Endodermal cell (in vitro differentiated cells): Measurements from ENCODE around the gene NEMP1. TPM values are rescaled to one million over a fixed set of nuclear protein-coding genes. Genes with fewer than 3 reads are reported as not detected.

Experiments used
- DNase-seq: peaks from one replicate; pipeline ENCODE4 v3.0.0-alpha.2; 2017
- H3K27ac ChIP-seq: 2 replicates; pipeline ENCODE4 v1.5.1; 2013; ENCODE audit warnings: mild to moderate bottlenecking, low read depth, low read length, moderate library complexity
- H3K27me3 ChIP-seq: 2 replicates; pipeline ENCODE4 v1.6.1; 2013; ENCODE audit warnings: mild to moderate bottlenecking, low read length, moderate library complexity; ENCODE audit not compliant: insufficient read depth, control insufficient read depth, poor library complexity, severe bottlenecking
- H3K36me3 ChIP-seq: 2 replicates; pipeline ENCODE4 v1.7.0; 2013; ENCODE audit warnings: mild to moderate bottlenecking, low read length, moderate library complexity; ENCODE audit not compliant: control insufficient read depth, insufficient read depth
- H3K4me1 ChIP-seq: one replicate; pipeline ENCODE4 v1.7.0; 2013; ENCODE audit warnings: low read length; ENCODE audit not compliant: control insufficient read depth, insufficient read depth
- H3K4me3 ChIP-seq: 2 replicates; pipeline ENCODE4 v1.5.1; 2013; ENCODE audit warnings: mild to moderate bottlenecking, low read length, moderate library complexity
- H3K9ac ChIP-seq: 2 replicates; pipeline ENCODE4 v1.6.1; 2013; ENCODE audit warnings: mild to moderate bottlenecking, low read length, moderate library complexity; ENCODE audit not compliant: poor library complexity, severe bottlenecking; ENCODE audit errors: extremely low read depth
- H3K9me3 ChIP-seq: 2 replicates; pipeline ENCODE4 v1.6.1; 2013; ENCODE audit warnings: mild to moderate bottlenecking, low read length, moderate library complexity; ENCODE audit not compliant: control insufficient read depth
- H3K27ac Mint-ChIP-seq: 2 replicates; pipeline ENCODE4 v1.8.0; 2020; ENCODE audit warnings: mixed read lengths
- H3K27me3 Mint-ChIP-seq: 2 replicates; pipeline ENCODE4 v1.8.0; 2021; ENCODE audit warnings: mild to moderate bottlenecking, mixed read lengths; ENCODE audit not compliant: insufficient read depth
- H3K36me3 Mint-ChIP-seq: 2 replicates; pipeline ENCODE4 v1.8.0; 2020; ENCODE audit warnings: low read depth, mixed read lengths
- H3K4me1 Mint-ChIP-seq: 2 replicates; pipeline ENCODE4 v1.8.0; 2020; ENCODE audit warnings: mixed read lengths
- H3K4me3 Mint-ChIP-seq: 2 replicates; pipeline ENCODE4 v1.8.0; 2020; ENCODE audit warnings: mild to moderate bottlenecking, moderate library complexity, mixed read lengths
- H3K9me3 Mint-ChIP-seq: 2 replicates; pipeline ENCODE4 v1.8.0; 2020; ENCODE audit warnings: mild to moderate bottlenecking, mixed read lengths
- WGBS, 2 experiments: methylation state at CpG; one replicate each; pipeline versions ENCODE4 v1.1.5 to v1.1.7; 2013; ENCODE audit warnings: missing lambda C conversion rate in 2 of 2, mixed read lengths in 1 of 2; ENCODE audit not compliant: insufficient coverage in 1 of 2, insufficient read length in 1 of 2; 5-methylcytosine and 5-hydroxymethylcytosine counted together
- total RNA-seq, 2 donors: library from RNA; stranded (reverse); fragmentation: NEBNext Ultra II Directional in 1 of 2; extraction: Animal tissue kit (Norgen Biotek cat#: 25700) in 1 of 2; gene quantifications; 2 replicates in 1 of 2; 3 replicates in 1 of 2; pipeline ENCODE4 v1.2.1, GENCODE V29; 2021
- TF ChIP-seq, protein P1 (sequence below): fragments of 200-600 bp; sonication (generic); conservative IDR thresholded peaks from 2 replicates; pipeline ENCODE4 v1.5.0; 2021; ENCODE audit warnings: antibody characterized with exemption, mild to moderate bottlenecking

The NEMP1 gene
- total RNA-seq, 2 donors from 2014 or later = 36.3 to 52.6 TPM

DNA sequence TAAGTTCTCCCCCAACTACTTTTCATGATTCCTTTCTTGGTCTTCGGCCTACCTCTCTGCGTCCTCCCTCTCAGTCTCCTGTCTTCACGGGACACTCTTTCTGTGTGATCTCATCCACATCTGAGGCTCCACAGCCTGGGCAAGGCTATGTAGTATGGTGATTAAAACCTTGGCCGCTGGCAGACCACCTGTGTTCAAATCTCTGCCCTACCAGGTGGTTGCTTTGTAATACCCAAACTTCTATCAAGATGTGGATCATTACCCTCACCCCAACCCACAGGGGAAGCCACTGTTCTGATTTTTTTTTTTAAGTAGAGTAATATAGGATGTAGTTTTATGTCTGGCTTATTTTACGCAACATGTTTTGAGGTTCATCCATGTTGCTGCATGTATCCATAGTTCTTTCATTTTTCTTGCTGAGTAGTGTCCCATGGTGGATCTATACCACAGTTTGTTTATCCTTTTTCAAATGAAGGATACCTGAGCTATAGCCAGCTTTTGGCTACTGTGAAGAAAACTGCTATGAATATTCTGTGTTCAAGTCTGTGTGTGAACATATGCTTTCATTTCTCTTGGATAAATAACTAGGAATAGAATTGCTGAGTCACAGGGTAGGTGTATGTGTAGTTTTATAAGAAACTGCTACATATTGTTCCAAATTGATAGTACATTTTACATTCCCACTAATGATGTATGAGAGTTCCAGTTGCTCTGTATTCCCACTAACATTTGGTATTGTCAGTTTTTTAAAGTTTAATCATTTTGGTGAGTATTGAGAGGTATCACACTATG, 40.9 kb upstream of the NEMP1 start:
- Histone ChIP-seq H3K9ac (no peak overlapping the region), H3K9me3 (no peaks in the 10 kb centered on the region), H3K4me3 (no peak overlapping the region), H3K27me3 (no peaks in the 10 kb centered on the region), H3K36me3 (no peaks in the 10 kb centered on the region), H3K27ac (no peak overlapping the region), H3K4me1 (no peaks in the 10 kb centered on the region)
- H3K36me3 Mint-ChIP-seq = no peaks in the 10 kb centered on the region
- TF ChIP-seq, protein P1, sequence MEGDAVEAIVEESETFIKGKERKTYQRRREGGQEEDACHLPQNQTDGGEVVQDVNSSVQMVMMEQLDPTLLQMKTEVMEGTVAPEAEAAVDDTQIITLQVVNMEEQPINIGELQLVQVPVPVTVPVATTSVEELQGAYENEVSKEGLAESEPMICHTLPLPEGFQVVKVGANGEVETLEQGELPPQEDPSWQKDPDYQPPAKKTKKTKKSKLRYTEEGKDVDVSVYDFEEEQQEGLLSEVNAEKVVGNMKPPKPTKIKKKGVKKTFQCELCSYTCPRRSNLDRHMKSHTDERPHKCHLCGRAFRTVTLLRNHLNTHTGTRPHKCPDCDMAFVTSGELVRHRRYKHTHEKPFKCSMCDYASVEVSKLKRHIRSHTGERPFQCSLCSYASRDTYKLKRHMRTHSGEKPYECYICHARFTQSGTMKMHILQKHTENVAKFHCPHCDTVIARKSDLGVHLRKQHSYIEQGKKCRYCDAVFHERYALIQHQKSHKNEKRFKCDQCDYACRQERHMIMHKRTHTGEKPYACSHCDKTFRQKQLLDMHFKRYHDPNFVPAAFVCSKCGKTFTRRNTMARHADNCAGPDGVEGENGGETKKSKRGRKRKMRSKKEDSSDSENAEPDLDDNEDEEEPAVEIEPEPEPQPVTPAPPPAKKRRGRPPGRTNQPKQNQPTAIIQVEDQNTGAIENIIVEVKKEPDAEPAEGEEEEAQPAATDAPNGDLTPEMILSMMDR = no peak
- H3K9me3 Mint-ChIP-seq = peaks cover 2% of the 10 kb centered on the region
- no peak overlapping the region for H3K27ac Mint-ChIP-seq
- no peak overlapping the region for H3K4me3 Mint-ChIP-seq
- H3K27me3 Mint-ChIP-seq = peaks cover 5% of the 10 kb centered on the region
- 91 to 92% methylated on average over 3 to 5 of the region's 5 CpGs for WGBS, 2 experiments
- no peak for DNase-seq
- no peaks in the 10 kb centered on the region for H3K4me1 Mint-ChIP-seq

DNA sequence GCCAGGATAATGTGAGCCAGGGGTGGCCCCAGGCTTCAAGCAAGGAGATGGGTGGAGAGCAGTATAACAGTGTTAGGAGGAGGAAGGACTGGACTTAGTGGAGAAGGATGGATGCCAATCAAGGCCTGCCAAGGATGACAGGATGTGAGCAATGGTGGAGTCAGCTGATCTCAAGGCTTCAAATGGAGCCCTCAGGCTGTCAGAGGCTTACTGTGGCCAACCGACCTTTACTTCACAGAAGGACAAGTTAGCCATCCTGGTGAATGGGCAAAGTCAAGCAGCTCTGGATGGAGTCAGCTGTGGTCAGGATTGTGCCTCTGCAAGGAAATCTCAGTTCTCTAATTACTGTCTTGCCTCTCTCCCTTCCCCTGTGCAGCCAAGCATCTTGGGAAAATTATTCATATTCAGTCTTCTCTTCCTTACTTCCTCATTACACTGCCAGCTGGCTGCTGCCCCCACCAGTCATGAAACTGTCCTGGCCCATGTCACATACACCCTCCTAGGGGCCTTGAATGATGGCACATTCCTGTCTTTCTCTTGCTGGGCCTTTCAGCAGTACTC, 40.2 kb upstream of the NEMP1 start:
- Mint-ChIP-seq H3K27ac (no peak overlapping the region), H3K4me1 (no peaks in the 10 kb centered on the region), H3K36me3 (no peaks in the 10 kb centered on the region), H3K27me3 (peaks cover 6% of the 10 kb centered on the region), H3K9me3 (peaks cover 2% of the 10 kb centered on the region), H3K4me3 (no peak overlapping the region)
- no peak for DNase-seq
- H3K27ac ChIP-seq = no peak overlapping the region
- WGBS, 2 experiments = 91 to 100% methylated on average over 1 of the region's 1 CpG
- no peaks in the 10 kb centered on the region for H3K27me3 ChIP-seq
- H3K36me3 ChIP-seq = no peaks in the 10 kb centered on the region
- no peak overlapping the region for H3K9ac ChIP-seq
- TF ChIP-seq, protein P1 = no peak
- H3K4me1 ChIP-seq = no peaks in the 10 kb centered on the region
- H3K4me3 ChIP-seq = no peak overlapping the region
- no peaks in the 10 kb centered on the region for H3K9me3 ChIP-seq

DNA sequence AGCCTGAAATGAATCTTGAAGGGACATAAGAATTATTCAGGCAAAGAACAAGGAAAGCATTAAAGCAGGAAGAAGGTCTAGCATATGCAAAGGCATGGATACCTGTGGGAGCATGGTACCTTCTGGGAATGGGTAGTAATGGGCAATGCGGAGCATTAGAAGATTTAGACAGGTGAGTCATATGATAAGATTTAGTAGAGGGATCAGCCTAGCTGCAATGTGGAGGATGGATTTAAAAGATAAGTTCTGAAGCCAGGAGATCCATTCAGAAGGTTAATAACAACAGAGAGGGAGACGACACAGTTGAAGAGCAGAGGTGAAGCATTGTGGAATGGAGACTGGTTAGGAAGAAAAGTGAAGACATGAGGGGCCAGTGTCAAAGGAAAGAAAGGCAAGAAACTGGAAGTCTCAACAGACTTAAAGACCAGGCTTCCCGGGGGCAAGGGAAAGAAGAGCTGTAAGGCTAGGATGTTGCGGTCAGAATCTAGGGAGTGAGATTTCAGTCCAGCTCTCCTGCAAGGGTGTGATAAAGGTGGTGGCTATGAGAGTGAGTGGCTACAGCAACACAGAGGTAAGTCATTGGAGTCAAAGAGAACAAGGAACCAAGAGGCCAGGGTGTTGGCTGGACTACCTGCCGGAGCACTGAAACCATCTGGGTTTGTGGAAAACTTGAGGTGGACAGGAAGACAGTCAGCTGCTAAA, 38.1 kb upstream of the NEMP1 start:
- Mint-ChIP-seq H3K9me3 (no peaks in the 10 kb centered on the region), H3K4me3 (no peak overlapping the region), H3K27ac (no peak overlapping the region), H3K36me3 (no peaks in the 10 kb centered on the region), H3K4me1 (peaks cover 7% of the 10 kb centered on the region), H3K27me3 (peaks cover 8% of the 10 kb centered on the region)
- no peak overlapping the region for H3K9ac ChIP-seq
- H3K27me3 ChIP-seq = no peaks in the 10 kb centered on the region
- no peak overlapping the region for H3K4me3 ChIP-seq
- no peak for DNase-seq
- no peaks in the 10 kb centered on the region for H3K36me3 ChIP-seq
- H3K9me3 ChIP-seq = no peaks in the 10 kb centered on the region
- TF ChIP-seq, protein P1 = no peak
- no peak overlapping the region for H3K27ac ChIP-seq
- WGBS, 2 experiments = 88 to 92% methylated on average over 4 to 5 of the region's 5 CpGs
- H3K4me1 ChIP-seq = no peaks in the 10 kb centered on the region
